OCI-LY7 (cell line): Measurements from ENCODE around the gene RNGTT. TPM values are rescaled to one million over a fixed set of nuclear protein-coding genes. Genes with fewer than 3 reads are reported as not detected.

ENCODE experiments used
- BruUV-seq: library from RNA; stranded (reverse); fragments of 400-500 nt; replicated peaks from 2 replicates; lab custom pipeline; 2021; lab: Mats Ljungman, UMichigan
- CTCF ChIA-PET: fragments of 300-600 bp; sonication (Branson Sonifier 250); formaldehyde crosslinking; loops from one replicate; lab custom pipeline; 2022; ENCODE audit warnings: antibody characterized with exemption; ENCODE audit not compliant: unreplicated experiment; lab: Charles Lee
- POLR2A ChIA-PET: fragments of 300-600 bp; sonication (Branson Sonifier 250); formaldehyde crosslinking; loops from one replicate; lab custom pipeline; 2022; ENCODE audit warnings: antibody characterized with exemption; lab: Charles Lee
- DNase-seq: peaks from one replicate; pipeline ENCODE4 v3.0.0-alpha.2; 2015; ENCODE audit warnings: low spot score
- H2AFZ ChIP-seq: fragments of 200-600 bp; sonication (generic), shearing (Covaris generic); 2 replicates; pipeline ENCODE4 v1.6.1; 2014; ENCODE audit warnings: mild to moderate bottlenecking, antibody characterized with exemption, low read length, moderate library complexity
- H3K27ac ChIP-seq: fragments of 200-600 bp; sonication (generic); 2 replicates; pipeline ENCODE4 v1.5.1; 2014; ENCODE audit warnings: mixed run types, low read depth, mild to moderate bottlenecking, moderate library complexity, low read length, inconsistent platforms; ENCODE audit not compliant: poor library complexity, severe bottlenecking
- H3K36me3 ChIP-seq: fragments of 200-600 bp; sonication (generic); 2 replicates; pipeline ENCODE4 v1.6.1; 2014; ENCODE audit warnings: mild to moderate bottlenecking, antibody characterized with exemption, low read length, moderate library complexity, mixed read lengths; ENCODE audit not compliant: insufficient read depth
- H3K4me1 ChIP-seq: fragments of 200-600 bp; sonication (generic); 2 replicates; pipeline ENCODE4 v1.5.1; 2014; ENCODE audit warnings: mild to moderate bottlenecking, low read length; ENCODE audit not compliant: insufficient read depth, poor library complexity, severe bottlenecking
- H3K4me2 ChIP-seq: fragments of 200-600 bp; sonication (generic); 2 replicates; pipeline ENCODE4 v1.6.1; 2014; ENCODE audit warnings: mild to moderate bottlenecking, low read length
- H3K4me3 ChIP-seq: fragments of 200-600 bp; sonication (generic); 2 replicates; pipeline ENCODE4 v1.5.1; 2014; ENCODE audit warnings: mild to moderate bottlenecking, low read depth, low read length; ENCODE audit not compliant: poor library complexity, severe bottlenecking
- H3K79me2 ChIP-seq: fragments of 200-600 bp; sonication (generic); 2 replicates; pipeline ENCODE4 v1.6.1; 2016; ENCODE audit warnings: low read depth, mild to moderate bottlenecking, low read length, moderate library complexity, mixed read lengths; ENCODE audit not compliant: insufficient read depth
- H3K9me2 ChIP-seq: fragments of 200-600 bp; sonication (generic); 2 replicates; pipeline ENCODE4 v1.6.1; 2016; ENCODE audit warnings: mild to moderate bottlenecking, low read length, mixed read lengths; ENCODE audit not compliant: insufficient read depth
- H3K9me3 ChIP-seq: fragments of 200-600 bp; sonication (generic); 2 replicates; pipeline ENCODE4 v1.6.1; 2014; ENCODE audit warnings: mild to moderate bottlenecking, mixed run types, low read length, mixed read lengths
- H4K20me1 ChIP-seq: fragments of 200-600 bp; sonication (generic); 2 replicates; pipeline ENCODE4 v1.6.1; 2014; ENCODE audit warnings: mild to moderate bottlenecking, antibody characterized with exemption, low read length, moderate library complexity, mixed read lengths; ENCODE audit not compliant: insufficient read depth
- CTCF ChIP-seq: fragments of 200-600 bp; sonication (generic); conservative IDR thresholded peaks from 2 replicates; pipeline ENCODE4 v1.5.1; 2014; ENCODE audit warnings: mild to moderate bottlenecking, antibody characterized with exemption, low read length, moderate library complexity, mixed read lengths
- EZH2phosphoT487 ChIP-seq: fragments of 200-600 bp; sonication (generic); IDR thresholded peaks from 2 replicates; pipeline ENCODE4 v1.6.1; 2018; ENCODE audit warnings: low read depth, borderline replicate concordance, mild to moderate bottlenecking, mixed run types, antibody characterized with exemption, low read length, moderate library complexity, mixed read lengths
- intact Hi-C: fragments of 100-400 bp; cut with micrococcal nuclease; formaldehyde crosslinking; loops from one replicate; pipeline ENCODE4 v1.10.0; 2022; ENCODE audit not compliant: unreplicated experiment
- small RNA-seq: library from RNA; depleted of rRNA; stranded (forward); fragments of <200 nt; gene quantifications from one replicate; pipeline ENCODE3, GENCODE V24; 2014
- total RNA-seq, 2 experiments: library from RNA; depleted of rRNA in 1 of 2; stranded (reverse); fragments of >200 nt in 1 of 2; shearing (Covaris generic) in 1 of 2; gene quantifications; 2 replicates each; pipeline ENCODE4 v1.2.3, GENCODE V29; 2014 to 2022

RNGTT gene
- total RNA-seq, 2 experiments from 2014 or later, result 38.2 to 41.7 TPM

DNA sequence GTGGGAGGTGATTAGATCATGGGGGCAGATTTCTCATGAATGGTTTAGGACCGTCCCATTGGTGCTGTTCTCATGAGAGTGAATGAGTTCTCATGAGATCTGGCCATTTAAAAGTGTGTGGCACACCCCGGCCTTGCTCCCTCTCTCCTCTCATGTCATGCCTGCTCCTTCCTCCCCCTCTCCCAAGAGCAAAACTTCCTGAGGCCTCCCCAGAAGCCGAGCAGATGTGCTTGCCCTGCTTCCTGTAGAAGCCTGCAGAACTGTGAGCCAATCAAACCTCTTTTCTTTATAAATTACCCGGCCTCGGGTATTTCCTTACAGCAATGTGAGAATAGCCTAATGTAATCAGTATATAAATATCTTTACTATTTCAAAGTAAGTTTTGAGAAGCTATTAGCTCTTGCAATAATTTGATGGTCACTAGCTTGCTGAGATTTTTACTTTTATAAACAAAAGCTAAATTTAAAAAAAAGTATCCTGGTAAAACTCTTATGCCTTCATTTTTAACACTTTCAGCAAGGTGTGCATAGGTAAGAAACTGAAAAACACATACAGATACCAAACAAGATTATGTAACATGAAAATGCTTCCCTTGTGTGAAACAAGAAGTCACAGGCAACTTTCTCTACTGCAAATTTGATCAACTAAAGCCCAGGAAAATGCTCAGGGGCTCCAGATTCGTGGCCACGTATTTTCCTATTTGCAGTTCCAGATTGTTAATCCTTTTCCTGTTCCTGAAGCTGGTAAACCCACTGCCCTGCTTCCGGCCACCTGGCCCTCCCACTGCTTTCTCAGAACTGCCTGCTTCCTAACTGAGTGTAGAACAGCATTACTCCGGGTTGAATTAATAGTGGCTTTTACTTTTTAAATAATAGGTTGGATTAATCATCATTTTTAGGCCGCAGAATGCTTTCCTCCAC lies 402.1 kb downstream of the RNGTT start:
- intact Hi-C loops, result no loop called here
- DNase-seq, result no peak
- Histone ChIP-seq H2AFZ (no peak overlapping the region), H3K79me2 (no peaks in the 10 kb centered on the region), H3K27ac (no peak overlapping the region), H3K9me3 (no peaks in the 10 kb centered on the region; the same call in 1 of the 2 replicates), H3K4me1 (no peaks in the 10 kb centered on the region), H3K4me2 (no peak overlapping the region), H4K20me1 (no peaks in the 10 kb centered on the region), H3K4me3 (no peak overlapping the region), H3K9me2 (no peaks in the 10 kb centered on the region), H3K36me3 (no peaks in the 10 kb centered on the region)
- ChIA-PET POLR2A (interaction anchor here (0.6 kb wide), 1 partner anchor 469 kb away, joined by 5 read pairs; no protein-coding TSS in a partner anchor), CTCF (no interaction called here)
- BruUV-seq, result no TSS peak
- TF ChIP-seq EZH2phosphoT487 (no peak), CTCF (no peak)

Small RNA genes within 50 kb of the gene (small RNA-seq; reads per million reads assigned to genes)
- gene AL079342.1, result not detected
- gene RF00045, result not detected

Other genes starting within 250 kb of the RNGTT start
- 22.6 and 26.7 TPM in 2 replicates for gene PNRC1, start 117.1 kb upstream of the RNGTT start, total RNA-seq (2014; rRNA removed; shearing (Covaris generic))
- gene PNRC1, start 117.1 kb upstream of the RNGTT start, total RNA-seq (2022), result 53.0 and 56.2 TPM in 2 replicates
- not detected in 2 replicates for gene SRSF12, start 154.5 kb upstream of the RNGTT start, total RNA-seq (2014; rRNA removed; shearing (Covaris generic))
- not detected in 2 replicates for gene SRSF12, start 154.5 kb upstream of the RNGTT start, total RNA-seq (2022)
- gene PM20D2, start 182.4 kb upstream of the RNGTT start, total RNA-seq (2014; rRNA removed; shearing (Covaris generic)), result 33.1 and 35.1 TPM in 2 replicates
- 36.1 and 39.5 TPM in 2 replicates for gene PM20D2, start 182.4 kb upstream of the RNGTT start, total RNA-seq (2022)